GM18861 (cell line): ENCODE data around the gene KCNQ5.

Experiments
- ATAC-seq: cut with Tn5 transposase; IDR thresholded peaks from one replicate; pipeline ENCODE4 v1.9.1; 2021; ENCODE audit not compliant: unreplicated experiment

The KCNQ5 gene

GRCh38 chr6:73088138-73088813, 466.4 kb downstream of the KCNQ5 start:
- peak; percentile 62 for ATAC-seq

DNA sequence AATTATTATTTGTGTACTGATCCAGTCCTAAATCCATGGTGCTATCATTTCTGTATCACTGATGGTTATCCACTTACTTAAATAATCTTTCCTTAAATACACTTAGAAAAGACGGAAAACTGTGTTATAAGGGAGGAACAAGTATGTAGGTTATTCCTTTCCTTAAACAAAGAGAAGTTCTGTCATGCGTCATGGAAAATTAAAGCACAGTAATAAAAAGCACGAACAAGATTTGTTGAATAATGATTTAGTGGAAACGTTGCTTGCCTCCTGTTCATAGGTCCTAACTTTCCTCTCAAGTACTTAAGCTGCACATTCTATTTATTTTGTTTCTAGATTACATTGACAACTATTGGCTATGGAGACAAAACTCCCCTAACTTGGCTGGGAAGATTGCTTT, 483.1 kb downstream of the KCNQ5 start:
- no peak for ATAC-seq

- ATAC-seq = no peak
Observed at GRCh38 chr6:73107016-73107415, 485.2 kb downstream of the KCNQ5 start.

GRCh38 chr6:73108949-73109348, 487.1 kb downstream of the KCNQ5 start:
- ATAC-seq = no peak

DNA sequence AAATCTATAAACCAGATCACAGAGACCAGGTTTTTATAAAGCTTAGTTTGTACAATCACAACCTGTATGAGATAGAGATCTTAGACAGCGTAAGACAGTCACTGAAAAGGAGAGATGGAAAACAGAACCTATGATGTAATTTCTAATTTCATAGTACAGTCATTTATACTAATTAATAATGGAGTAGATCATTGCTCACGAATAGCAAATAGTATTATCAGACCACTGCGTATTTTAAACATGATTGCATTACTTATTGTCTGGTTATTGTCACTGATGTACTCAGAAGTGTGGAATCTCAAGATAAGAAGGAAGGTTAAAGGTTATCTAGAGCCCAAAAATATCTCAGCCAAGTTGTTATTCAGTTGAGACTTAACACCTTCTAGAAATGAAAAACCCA, 487.8 kb downstream of the KCNQ5 start:
- no peak for ATAC-seq

DNA sequence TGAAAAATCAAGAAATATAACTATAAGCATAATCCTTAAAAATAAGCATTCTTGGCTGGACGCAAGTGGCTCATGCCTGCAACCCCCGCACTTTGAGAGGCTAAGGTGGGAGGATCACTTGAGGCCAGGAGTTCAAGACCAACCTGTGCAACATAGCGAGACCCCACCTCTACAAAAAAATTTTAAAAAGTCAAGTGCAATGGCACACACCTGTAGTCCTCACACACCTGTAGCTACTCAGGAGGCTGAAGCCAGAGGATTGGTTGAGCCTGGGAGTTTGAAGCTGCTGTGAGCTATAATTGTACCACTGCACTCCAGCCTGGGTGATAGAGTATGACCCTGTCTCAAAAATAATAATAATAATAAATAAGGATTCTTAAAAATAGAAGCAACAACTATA, 494.5 kb downstream of the KCNQ5 start:
- ATAC-seq = no peak

DNA sequence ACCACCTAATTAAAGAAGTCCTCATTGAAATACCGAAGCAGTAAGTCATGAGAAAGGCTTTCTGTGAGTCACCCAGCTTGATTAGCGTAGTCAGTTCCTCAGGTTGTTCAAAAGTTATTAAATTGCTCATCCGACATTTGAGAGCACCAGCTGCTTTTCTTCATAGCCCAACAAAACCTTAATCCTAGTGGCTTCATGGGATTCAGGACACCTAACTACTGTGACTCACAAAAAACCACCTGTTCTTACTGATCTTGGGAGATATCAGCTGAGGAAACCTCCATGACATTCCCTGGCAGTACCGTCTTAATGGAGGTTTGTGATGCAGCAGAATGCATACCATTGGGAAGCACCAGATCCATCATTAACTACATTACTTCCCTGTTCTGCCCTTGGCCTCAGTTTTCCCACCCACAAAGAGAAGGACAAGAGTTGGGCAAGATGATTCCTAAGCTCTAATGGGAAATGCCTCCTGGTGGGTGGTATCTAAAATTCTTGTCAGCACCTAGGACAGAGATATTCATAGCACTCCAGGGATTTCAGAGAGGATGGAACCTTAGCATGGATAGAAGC, 499.6 kb downstream of the KCNQ5 start:
- ATAC-seq = no peak

DNA sequence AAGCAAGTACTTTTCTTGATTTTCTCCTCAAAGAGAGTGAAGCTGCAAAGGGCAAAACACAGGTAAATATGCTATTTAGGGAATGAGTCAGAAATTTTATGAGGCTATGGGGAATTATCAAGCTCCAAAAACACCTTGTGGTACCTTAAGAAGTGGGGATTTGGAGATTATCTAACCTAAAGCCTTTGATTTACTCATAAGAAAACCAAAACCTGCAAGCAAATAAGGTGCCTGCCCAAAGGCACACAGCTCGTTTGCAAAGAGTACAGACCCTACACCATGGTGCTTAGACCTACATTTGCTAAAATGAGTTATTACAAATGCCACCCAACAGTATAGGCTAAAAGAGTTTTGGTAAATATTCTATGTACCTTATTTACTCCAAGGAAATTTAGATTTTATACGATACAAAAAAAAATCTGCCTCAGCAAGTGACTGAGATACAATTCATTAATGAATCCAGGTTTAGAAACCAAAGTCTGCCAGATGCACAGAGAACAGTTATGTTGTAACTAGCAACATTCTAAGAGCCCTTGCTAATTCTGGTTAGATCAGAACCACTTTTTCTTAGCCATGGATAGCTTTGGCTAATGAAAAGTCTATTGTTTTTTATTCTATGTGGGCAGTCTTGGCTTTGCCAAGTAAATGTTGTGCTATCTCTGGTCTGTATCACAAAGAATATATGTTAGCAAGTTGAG, 501.9 kb downstream of the KCNQ5 start:
- peak; percentile 78 for ATAC-seq

- peak; percentile 86 for ATAC-seq
Observed at GRCh38 chr6:73129653-73130443, 508.0 kb downstream of the KCNQ5 start.

- no peak for ATAC-seq
Observed at GRCh38 chr6:73131706-73132105, 509.8 kb downstream of the KCNQ5 start.

GRCh38 chr6:73134588-73134987, 512.7 kb downstream of the KCNQ5 start:
- ATAC-seq = no peak

DNA sequence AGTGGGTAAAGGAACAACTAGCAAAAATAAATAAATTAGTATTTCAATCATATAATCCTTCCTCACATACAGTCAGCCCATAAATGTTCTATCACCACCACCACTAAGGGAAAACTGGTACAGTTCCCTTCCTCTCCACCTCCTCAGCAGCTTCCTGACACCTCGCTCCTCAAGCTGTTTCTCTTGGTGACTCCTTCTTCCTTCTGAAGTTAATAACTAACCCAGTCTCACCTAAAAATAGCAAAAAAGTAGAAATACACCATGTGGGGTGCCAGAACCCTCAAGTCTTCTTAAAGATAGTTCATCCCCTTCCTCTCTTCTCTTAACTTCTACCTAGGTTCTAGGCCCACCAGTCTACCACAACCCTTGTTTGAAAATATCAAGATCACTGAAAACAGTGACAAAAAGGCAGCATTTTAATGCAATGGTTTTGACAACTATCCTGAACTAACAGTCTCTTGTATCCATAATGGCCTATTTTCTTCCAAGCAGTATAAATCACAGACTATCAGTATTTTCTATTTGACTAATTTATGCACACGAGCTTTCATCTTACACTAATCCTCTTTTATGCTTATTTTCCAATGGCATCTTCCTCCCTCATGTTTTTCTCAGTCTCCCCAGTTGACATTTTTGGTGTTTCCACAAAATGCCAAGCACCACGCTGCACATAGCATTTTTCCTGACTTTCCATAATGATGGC, 518.0 kb downstream of the KCNQ5 start:
- ATAC-seq = peak; percentile 84

DNA sequence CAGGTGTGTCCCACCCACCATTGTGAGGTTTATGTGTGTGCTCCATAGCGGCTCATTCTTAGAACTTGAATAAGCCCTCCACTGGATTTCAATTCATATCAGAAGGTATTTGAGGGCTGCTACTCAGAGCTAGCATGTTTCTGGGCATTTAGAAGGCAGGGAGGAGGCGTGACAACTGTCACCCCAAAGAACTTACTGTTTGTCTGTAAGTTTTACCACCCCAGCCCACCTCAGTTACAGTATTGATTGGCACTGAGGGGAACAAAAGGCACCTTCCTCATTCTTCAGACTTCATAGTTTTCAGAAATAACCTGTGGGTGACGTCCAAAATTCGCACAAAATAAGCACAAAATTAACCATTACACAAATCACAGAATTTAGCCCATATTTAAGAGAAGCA, 521.7 kb downstream of the KCNQ5 start:
- ATAC-seq = no peak

- ATAC-seq = no peak
Observed at GRCh38 chr6:73144516-73144915, 522.7 kb downstream of the KCNQ5 start.

- peak; percentile 52 for ATAC-seq
Observed at GRCh38 chr6:73145690-73146089, 523.8 kb downstream of the KCNQ5 start.

GRCh38 chr6:73151732-73152131, 529.9 kb downstream of the KCNQ5 start:
- ATAC-seq = no peak

- no peak for ATAC-seq
Observed at GRCh38 chr6:73152556-73152955, 530.7 kb downstream of the KCNQ5 start.

- ATAC-seq = no peak
Observed at GRCh38 chr6:73152966-73153757, 531.3 kb downstream of the KCNQ5 start.

GRCh38 chr6:73156793-73157767, 535.2 kb downstream of the KCNQ5 start:
- ATAC-seq = no peak
